Bronchial epithelial cell (primary cell): ENCODE measurements around the gene CLOCK. TPM values are rescaled to one million over a fixed set of nuclear protein-coding genes. Genes with fewer than 3 reads are reported as not detected.

ENCODE experiments used
- DNase-seq: peaks from one replicate; pipeline ENCODE4 v3.0.0-alpha.2; 2010; ENCODE audit warnings: low read depth
- FAIRE-seq: peaks from 2 replicates; lab custom pipeline; 2011; peaks lifted over from hg19 to GRCh38; lab: Jason Lieb, UNC
- H3K27me3 ChIP-seq: 2 replicates; pipeline ENCODE4 v1.5.1; 2011; ENCODE audit warnings: low read length; ENCODE audit not compliant: control insufficient read depth, insufficient read depth
- H3K36me3 ChIP-seq: 2 replicates; pipeline ENCODE4 v1.5.1; 2011; ENCODE audit warnings: low read length; ENCODE audit not compliant: control insufficient read depth, insufficient read depth
- H3K4me3 ChIP-seq: 2 replicates; pipeline ENCODE4 v1.5.1; 2011; ENCODE audit warnings: mild to moderate bottlenecking, low read depth, low read length, control low read depth
- total RNA-seq: library from RNA; depleted of rRNA; stranded (reverse); fragments of >200 nt; gene quantifications from 2 replicates; pipeline ENCODE4 v1.2.1, GENCODE V29; 2014
- TF ChIP-seq, protein P1 (sequence below): IDR thresholded peaks from 2 replicates; pipeline ENCODE4 v1.5.1; 2011; ENCODE audit warnings: mild to moderate bottlenecking, moderate library complexity, low read length, control low read depth, inconsistent platforms; ENCODE audit not compliant: insufficient read depth, severe bottlenecking

The CLOCK gene
- total RNA-seq, 1 donor from 2014 or later = 20.8 TPM

DNA sequence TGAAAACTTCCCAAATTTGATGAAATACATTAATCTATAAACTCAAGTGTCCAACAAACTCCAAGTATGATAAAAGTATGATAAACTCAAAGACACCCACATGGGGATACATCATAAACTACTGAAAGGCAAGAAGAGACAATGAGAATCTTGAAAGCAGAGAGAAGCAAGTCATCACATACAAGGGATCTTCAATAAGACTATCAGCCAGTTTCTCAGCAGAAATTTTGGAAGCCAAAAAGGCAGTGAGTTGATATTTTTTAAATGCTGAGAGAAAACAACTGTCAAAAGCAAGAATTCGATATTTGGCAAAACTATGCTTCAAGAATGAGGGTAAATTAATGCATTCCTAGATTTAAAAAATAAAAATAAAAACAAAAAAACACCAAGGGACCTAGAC is 28.8 kb upstream of the CLOCK start:
- H3K27me3 ChIP-seq = no peaks in the 10 kb centered on the region
- no peaks in the 10 kb centered on the region for H3K36me3 ChIP-seq
- TF ChIP-seq, protein P1, sequence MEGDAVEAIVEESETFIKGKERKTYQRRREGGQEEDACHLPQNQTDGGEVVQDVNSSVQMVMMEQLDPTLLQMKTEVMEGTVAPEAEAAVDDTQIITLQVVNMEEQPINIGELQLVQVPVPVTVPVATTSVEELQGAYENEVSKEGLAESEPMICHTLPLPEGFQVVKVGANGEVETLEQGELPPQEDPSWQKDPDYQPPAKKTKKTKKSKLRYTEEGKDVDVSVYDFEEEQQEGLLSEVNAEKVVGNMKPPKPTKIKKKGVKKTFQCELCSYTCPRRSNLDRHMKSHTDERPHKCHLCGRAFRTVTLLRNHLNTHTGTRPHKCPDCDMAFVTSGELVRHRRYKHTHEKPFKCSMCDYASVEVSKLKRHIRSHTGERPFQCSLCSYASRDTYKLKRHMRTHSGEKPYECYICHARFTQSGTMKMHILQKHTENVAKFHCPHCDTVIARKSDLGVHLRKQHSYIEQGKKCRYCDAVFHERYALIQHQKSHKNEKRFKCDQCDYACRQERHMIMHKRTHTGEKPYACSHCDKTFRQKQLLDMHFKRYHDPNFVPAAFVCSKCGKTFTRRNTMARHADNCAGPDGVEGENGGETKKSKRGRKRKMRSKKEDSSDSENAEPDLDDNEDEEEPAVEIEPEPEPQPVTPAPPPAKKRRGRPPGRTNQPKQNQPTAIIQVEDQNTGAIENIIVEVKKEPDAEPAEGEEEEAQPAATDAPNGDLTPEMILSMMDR = no peak
- FAIRE-seq (no peak), DNase-seq (no peak)
- H3K4me3 ChIP-seq = no peak overlapping the region

DNA sequence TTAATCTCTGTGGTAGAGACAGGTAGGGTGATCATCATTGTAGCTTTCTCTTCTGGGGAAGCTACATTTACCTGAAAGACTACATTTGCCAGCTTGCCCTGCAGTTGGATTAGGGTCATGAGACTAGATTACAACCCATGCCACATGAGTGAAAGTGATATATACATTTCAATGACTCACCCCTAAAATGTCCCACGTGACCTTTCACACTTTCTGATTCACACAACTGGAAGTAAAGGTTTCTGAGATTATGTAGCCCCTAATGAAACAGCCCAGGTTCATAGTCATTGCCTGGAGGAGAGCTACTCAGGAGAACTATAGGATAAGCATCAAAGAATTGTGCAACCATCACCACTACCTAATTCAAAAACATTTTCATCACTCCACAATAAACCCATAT is 27.5 kb upstream of the CLOCK start:
- FAIRE-seq (no peak), DNase-seq (peak; percentile 49)
- Histone ChIP-seq H3K27me3 (no peaks in the 10 kb centered on the region), H3K4me3 (no peak overlapping the region), H3K36me3 (no peaks in the 10 kb centered on the region)
- TF ChIP-seq, protein P1 = no peak

DNA sequence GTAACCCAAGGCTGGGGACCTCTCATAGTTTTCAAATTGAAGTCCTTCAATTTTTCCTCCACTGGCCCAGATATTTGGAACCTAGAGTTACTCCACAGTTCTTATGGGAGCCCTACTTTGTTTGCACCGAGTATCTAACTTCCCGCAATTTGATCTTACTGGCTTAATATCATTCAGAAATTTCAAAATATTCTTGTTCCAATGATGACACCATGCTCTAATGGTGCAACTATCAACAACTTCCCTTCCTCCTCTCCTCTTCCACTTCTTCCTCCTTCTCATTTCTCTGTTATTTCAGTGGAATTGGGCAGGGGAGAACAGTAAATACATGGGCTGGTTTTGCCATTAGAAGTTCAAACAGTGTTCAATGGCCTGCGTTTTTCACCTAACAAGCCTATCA is 25.1 kb upstream of the CLOCK start:
- FAIRE-seq (no peak), DNase-seq (no peak)
- TF ChIP-seq, protein P1 = no peak
- Histone ChIP-seq H3K27me3 (no peaks in the 10 kb centered on the region), H3K36me3 (no peaks in the 10 kb centered on the region), H3K4me3 (no peak overlapping the region)

DNA sequence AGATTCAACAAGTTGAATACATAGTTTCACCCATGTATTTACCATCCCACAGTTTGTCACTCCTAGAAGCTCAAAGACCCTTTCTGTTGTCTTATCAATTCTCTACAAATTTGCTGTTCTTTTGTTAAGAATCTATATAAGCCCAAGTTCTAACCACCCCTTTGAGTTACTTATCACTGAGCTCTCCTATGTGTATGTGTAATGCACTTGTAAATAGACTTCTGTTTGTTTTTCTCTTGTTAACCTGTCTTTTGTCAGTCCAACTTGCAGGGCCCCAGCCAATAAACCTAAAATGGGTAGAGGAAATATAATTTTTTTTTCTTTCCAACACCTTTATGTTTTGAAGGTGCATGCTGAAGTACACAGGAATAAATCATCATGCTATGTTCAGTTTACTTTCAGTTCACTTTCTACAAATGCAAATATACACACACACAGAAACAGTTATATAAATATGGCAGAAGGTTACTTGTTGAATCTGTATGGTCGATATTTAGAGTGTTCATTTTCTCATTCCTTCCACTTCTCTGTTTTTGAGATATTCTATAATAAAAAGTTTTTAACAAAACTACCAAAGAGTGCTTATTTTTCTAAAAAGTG is 22.3 kb upstream of the CLOCK start:
- no peaks in the 10 kb centered on the region for H3K27me3 ChIP-seq
- no peak overlapping the region for H3K4me3 ChIP-seq
- FAIRE-seq = no peak
- TF ChIP-seq, protein P1 = no peak
- no peak for DNase-seq
- H3K36me3 ChIP-seq = no peaks in the 10 kb centered on the region

GRCh38 chr4:55561889-55562288 is 15.2 kb upstream of the CLOCK start:
- Histone ChIP-seq H3K36me3 (no peaks in the 10 kb centered on the region), H3K27me3 (no peaks in the 10 kb centered on the region), H3K4me3 (no peak overlapping the region)
- TF ChIP-seq, protein P1 = no peak
- FAIRE-seq (no peak), DNase-seq (peak; percentile 30)

DNA sequence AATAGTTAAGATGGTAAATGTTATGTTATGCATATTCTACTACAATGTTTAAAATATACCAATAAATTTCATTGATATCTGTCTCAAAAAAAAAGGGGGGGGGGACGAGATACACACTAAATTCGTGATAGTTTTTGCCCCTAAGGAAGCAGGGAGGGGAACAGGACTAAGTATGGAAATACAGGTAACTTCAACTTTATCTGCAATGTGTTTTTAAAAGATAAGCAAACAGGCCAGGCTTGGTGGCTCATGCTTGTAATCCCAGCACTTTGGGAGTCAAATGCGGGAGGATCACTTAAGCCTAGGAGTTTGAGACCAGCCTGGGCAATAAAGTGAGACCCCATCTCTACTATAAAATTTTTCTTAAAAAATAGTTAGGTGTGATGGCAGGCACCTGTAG is 13.4 kb upstream of the CLOCK start:
- H3K36me3 ChIP-seq = no peaks in the 10 kb centered on the region
- no peaks in the 10 kb centered on the region for H3K27me3 ChIP-seq
- FAIRE-seq (no peak), DNase-seq (no peak)
- TF ChIP-seq, protein P1 = no peak
- no peak overlapping the region for H3K4me3 ChIP-seq
